Mesothelial cell of epicardium (in vitro differentiated cells): ENCODE results near the gene KANK3. TPM values are rescaled to one million over a fixed set of nuclear protein-coding genes. Genes with fewer than 3 reads are reported as not detected.

ENCODE experiments used
- DNase-seq, 2 experiments: peaks; one replicate each; pipeline ENCODE4 v3.0.0; 2021; ENCODE audit warnings: low spot score in 2 of 2; ENCODE audit not compliant: unreplicated experiment in 2 of 2
- H3K27ac Mint-ChIP-seq: 2 replicates; pipeline ENCODE4 v1.8.0; 2021; ENCODE audit warnings: mixed read lengths
- H3K27me3 Mint-ChIP-seq: 2 replicates; pipeline ENCODE4 v1.8.0; 2021; ENCODE audit warnings: low read depth, mixed read lengths
- H3K36me3 Mint-ChIP-seq: 2 replicates; pipeline ENCODE4 v1.8.0; 2021; ENCODE audit warnings: mixed read lengths
- H3K4me1 Mint-ChIP-seq: 2 replicates; pipeline ENCODE4 v1.8.0; 2021; ENCODE audit warnings: mixed read lengths
- H3K4me3 Mint-ChIP-seq: 2 replicates; pipeline ENCODE4 v1.8.0; 2021; ENCODE audit warnings: mild to moderate bottlenecking, moderate library complexity, mixed read lengths
- H3K9me3 Mint-ChIP-seq: 2 replicates; pipeline ENCODE4 v1.8.0; 2021; ENCODE audit warnings: mixed read lengths
- CTCF ChIP-seq: fragments of 200-600 bp; sonication (generic); IDR thresholded peaks from one replicate; pipeline ENCODE4 v1.5.0; 2021; ENCODE audit warnings: antibody characterized with exemption; ENCODE audit not compliant: unreplicated experiment
- total RNA-seq: library from RNA; stranded (reverse); gene quantifications from 3 replicates; pipeline ENCODE4 v1.2.1, GENCODE V29; 2021

KANK3 gene
- total RNA-seq, 1 donor from 2014 or later = 2.3 TPM

GRCh38 chr19:8336660-8337059 lies 6.4 kb downstream of the KANK3 start:
- no peak overlapping the region for H3K4me3 Mint-ChIP-seq
- H3K27ac Mint-ChIP-seq = no peak overlapping the region
- TF ChIP-seq CTCF = no peak
- H3K36me3 Mint-ChIP-seq = no peaks in the 10 kb centered on the region
- H3K4me1 Mint-ChIP-seq = no peaks in the 10 kb centered on the region
- H3K27me3 Mint-ChIP-seq = peaks cover 77% of the 10 kb centered on the region
- no peak for DNase-seq
- no peaks in the 10 kb centered on the region for H3K9me3 Mint-ChIP-seq

DNA sequence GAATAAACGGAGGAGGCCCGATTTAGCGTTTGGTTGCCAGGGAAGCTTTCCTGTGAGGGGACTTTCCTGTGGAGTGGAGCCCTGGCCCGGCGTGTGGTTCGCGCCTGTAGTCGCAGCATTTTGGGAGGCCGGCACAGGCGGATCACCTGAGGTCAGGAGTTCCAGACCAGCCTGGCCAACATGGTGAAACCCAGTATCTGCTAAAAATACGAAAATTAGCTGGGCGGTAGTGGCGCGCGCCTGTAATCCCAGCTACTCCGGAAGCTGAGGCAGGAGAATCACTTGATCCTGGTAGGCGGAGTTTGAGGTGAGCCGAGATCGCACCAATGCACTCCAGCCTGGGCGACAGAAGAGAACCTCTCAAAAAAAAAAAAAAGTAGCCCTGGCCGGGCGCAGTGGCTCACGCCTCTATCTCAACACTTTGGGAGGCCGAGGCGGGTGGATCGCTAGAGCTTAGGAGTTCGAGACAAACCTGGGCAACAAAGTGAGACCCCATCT lies 6.9 kb downstream of the KANK3 start:
- no peak for TF ChIP-seq CTCF
- no peak for DNase-seq
- peaks cover 77% of the 10 kb centered on the region for H3K27me3 Mint-ChIP-seq

DNA sequence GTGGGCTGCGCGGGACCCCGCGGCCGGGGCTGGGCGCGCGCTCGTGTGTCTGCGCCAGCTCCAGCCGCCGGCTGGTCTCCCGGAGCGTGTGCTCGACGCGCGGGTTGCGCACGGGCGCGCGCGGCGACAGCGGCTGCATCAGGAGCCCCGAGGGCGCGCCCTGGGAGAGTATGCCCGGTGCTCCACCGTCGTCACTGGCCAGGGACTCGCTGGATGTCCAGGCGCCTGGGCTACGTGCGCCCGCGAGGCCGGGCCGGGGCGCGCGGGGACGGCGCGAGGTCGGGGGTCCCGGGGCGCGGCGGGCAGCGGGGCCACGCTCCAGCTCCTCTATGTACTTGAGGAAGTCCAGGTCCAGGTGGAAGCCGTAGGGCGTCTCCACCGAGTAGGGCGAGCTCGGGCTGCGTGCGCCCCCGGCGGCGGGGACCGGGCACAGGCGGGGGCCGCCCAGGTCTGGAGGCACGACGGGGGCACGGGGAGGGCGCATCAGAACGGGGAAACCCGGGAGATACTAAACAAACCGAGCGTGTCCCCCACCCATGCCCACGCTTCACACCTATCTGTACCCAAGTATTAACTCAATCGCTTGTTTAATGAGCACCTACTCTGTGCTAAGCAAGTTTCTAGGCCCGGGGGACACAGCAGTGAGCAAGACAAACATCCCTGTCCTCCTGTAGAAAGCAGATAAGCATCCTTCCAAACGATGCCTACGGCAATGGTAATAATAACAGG lies 7.6 kb downstream of the KANK3 start:
- no peak for DNase-seq
- no peak for TF ChIP-seq CTCF
- Mint-ChIP-seq H3K9me3 (no peaks in the 10 kb centered on the region), H3K4me1 (no peaks in the 10 kb centered on the region), H3K27me3 (peaks cover 77% of the 10 kb centered on the region), H3K4me3 (peak overlapping the region; percentile 33), H3K27ac (no peak overlapping the region), H3K36me3 (no peaks in the 10 kb centered on the region)

More for the DNA sequence above, 6.9 kb downstream of the KANK3 start:
- Mint-ChIP-seq H3K27ac (no peak overlapping the region), H3K36me3 (no peaks in the 10 kb centered on the region), H3K4me3 (peak overlapping the region; percentile 33), H3K9me3 (no peaks in the 10 kb centered on the region), H3K4me1 (no peaks in the 10 kb centered on the region)

DNA sequence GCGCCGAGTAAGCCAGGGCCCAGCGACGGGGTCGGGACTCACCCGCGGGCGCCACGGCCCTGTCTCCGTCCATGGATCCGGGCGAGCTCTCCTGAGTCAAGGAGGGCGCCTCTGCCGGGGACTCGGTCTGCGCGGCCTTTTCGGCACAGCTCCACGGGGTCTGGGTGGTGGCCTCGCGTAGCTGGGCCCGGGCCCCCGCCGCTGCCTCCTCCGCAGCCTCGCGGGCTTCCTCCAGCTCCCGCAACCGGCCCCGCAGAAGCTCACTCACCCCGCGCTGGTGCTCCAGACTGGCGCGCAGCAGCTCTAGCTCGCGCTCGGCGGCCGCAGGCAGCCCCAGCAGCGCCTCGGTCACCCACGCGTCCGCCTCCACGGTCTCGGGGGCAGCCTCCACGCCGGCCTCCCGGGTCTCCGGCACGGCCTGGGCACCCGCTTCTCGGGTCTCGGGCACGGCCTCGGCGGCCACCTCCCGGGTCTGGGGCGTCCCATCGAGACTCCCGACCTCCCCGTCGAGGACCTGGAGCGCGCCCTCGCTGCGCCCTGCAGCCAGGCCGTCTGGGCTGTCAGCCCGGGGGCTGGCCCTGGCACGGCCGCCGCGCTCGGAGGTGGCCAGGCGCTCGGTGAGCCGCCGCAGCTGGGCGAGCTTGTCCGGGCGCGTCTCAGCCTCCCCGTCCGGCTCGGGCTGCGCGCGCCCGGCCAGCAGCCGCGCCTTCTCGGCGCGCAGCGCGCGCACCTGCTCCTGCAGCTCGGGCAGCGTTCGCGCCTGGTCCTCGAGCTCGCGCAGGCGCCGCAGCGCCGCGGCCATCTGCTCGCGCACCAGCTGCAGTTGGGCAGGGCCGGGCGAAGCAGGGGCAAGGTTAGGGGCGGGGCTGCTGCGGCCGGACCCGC lies 8.4 kb downstream of the KANK3 start:
- no peak overlapping the region for H3K27ac Mint-ChIP-seq
- H3K36me3 Mint-ChIP-seq = no peaks in the 10 kb centered on the region
- no peak overlapping the region for H3K4me3 Mint-ChIP-seq
- no peaks in the 10 kb centered on the region for H3K9me3 Mint-ChIP-seq
- no peak for TF ChIP-seq CTCF
- no peaks in the 10 kb centered on the region for H3K4me1 Mint-ChIP-seq
- H3K27me3 Mint-ChIP-seq = peaks cover 79% of the 10 kb centered on the region
- peak in 1 of 2 experiments; percentile 62 for DNase-seq

- H3K27ac Mint-ChIP-seq = no peak overlapping the region
- peaks cover 76% of the 10 kb centered on the region for H3K27me3 Mint-ChIP-seq
- H3K4me1 Mint-ChIP-seq = no peaks in the 10 kb centered on the region
- H3K36me3 Mint-ChIP-seq = no peaks in the 10 kb centered on the region
- TF ChIP-seq CTCF = no peak
- no peak overlapping the region for H3K4me3 Mint-ChIP-seq
- DNase-seq = no peak
- H3K9me3 Mint-ChIP-seq = no peaks in the 10 kb centered on the region
Observed at GRCh38 chr19:8333767-8334457, 9.2 kb downstream of the KANK3 start.
